ENCODE data around the gene PTPRG.

PTPRG gene

GRCh38 chr3:61875976-61876671, 314.8 kb downstream of the PTPRG start:
- no peak for DNase-seq

- no peak for DNase-seq
Measured at GRCh38 chr3:61876797-61877196, 315.4 kb downstream of the PTPRG start.

- DNase-seq = no peak
Measured at GRCh38 chr3:61877359-61878138, 316.2 kb downstream of the PTPRG start.

- no peak for DNase-seq
Measured at GRCh38 chr3:61882253-61882652, 320.9 kb downstream of the PTPRG start.

GRCh38 chr3:61884794-61885193, 323.4 kb downstream of the PTPRG start:
- no peak for DNase-seq

- DNase-seq = no peak
Measured at GRCh38 chr3:61885414-61885813, 324.0 kb downstream of the PTPRG start.

- no peak for DNase-seq
Measured at GRCh38 chr3:61887206-61887605, 325.8 kb downstream of the PTPRG start.

GRCh38 chr3:61889259-61889658, 327.9 kb downstream of the PTPRG start:
- DNase-seq = no peak

GRCh38 chr3:61890167-61890566, 328.8 kb downstream of the PTPRG start:
- no peak for DNase-seq

GRCh38 chr3:61890586-61890985, 329.2 kb downstream of the PTPRG start:
- no peak for DNase-seq

GRCh38 chr3:61892891-61893290, 331.5 kb downstream of the PTPRG start:
- DNase-seq = no peak

- no peak for DNase-seq
Measured at GRCh38 chr3:61893840-61894566, 332.6 kb downstream of the PTPRG start.

GRCh38 chr3:61894988-61895935, 333.9 kb downstream of the PTPRG start:
- peak; percentile 41 for DNase-seq

GRCh38 chr3:61896251-61896650, 334.9 kb downstream of the PTPRG start:
- no peak for DNase-seq

GRCh38 chr3:61897848-61898247, 336.5 kb downstream of the PTPRG start:
- DNase-seq = no peak

- DNase-seq = no peak
Measured at GRCh38 chr3:61899700-61900462, 338.5 kb downstream of the PTPRG start.

- no peak for DNase-seq
Measured at GRCh38 chr3:61901496-61901895, 340.1 kb downstream of the PTPRG start.

GRCh38 chr3:61901986-61902385, 340.6 kb downstream of the PTPRG start:
- no peak for DNase-seq

GRCh38 chr3:61903074-61903473, 341.7 kb downstream of the PTPRG start:
- no peak for DNase-seq

GRCh38 chr3:61903931-61904657, 342.7 kb downstream of the PTPRG start:
- DNase-seq = no peak

- no peak for DNase-seq
Measured at GRCh38 chr3:61907210-61907795, 345.9 kb downstream of the PTPRG start.

All from CD4-positive, alpha-beta T cell treated with Interleukin-4 for 4 hours (primary cell).